Left ventricle myocardium inferior (tissue), 1 donor: ENCODE data around the gene LTBP1. TPM values are rescaled to one million over a fixed set of nuclear protein-coding genes. Genes with fewer than 3 reads are reported as not detected.

Experiments used
- DNase-seq: peaks from one replicate; pipeline ENCODE4 v3.0.0-alpha.2; 2020
- H3K27ac ChIP-seq: fragments of 200-600 bp; replicated peaks from 2 replicates; pipeline ENCODE4 v1.8.0; 2021
- H3K27me3 ChIP-seq: fragments of 200-600 bp; 2 replicates; pipeline ENCODE4 v1.8.0; 2021; ENCODE audit warnings: low read depth
- H3K36me3 ChIP-seq: fragments of 200-600 bp; 2 replicates; pipeline ENCODE4 v1.8.0; 2021
- H3K4me1 ChIP-seq: fragments of 200-600 bp; 2 replicates; pipeline ENCODE4 v1.8.0; 2021
- H3K4me3 ChIP-seq: fragments of 200-600 bp; 2 replicates; pipeline ENCODE4 v1.8.0; 2021; ENCODE audit warnings: mild to moderate bottlenecking, moderate library complexity
- H3K9me3 ChIP-seq: fragments of 200-600 bp; replicated peaks from 2 replicates; pipeline ENCODE4 v1.8.0; 2021
- CTCF ChIP-seq: fragments of 200-600 bp; IDR thresholded peaks from 2 replicates; pipeline ENCODE4 v1.8.0; 2021; ENCODE audit warnings: antibody characterized with exemption, mild to moderate bottlenecking, borderline replicate concordance
- intact Hi-C: fragments of 100-400 bp; cut with micrococcal nuclease; formaldehyde crosslinking; loops from one replicate; pipeline ENCODE4 v1.11.0; 2022
- total RNA-seq: library from RNA; stranded (reverse); fragmentation: NEBNext Ultra II Directional; extraction: Animal tissue kit (Norgen Biotek cat#: 25700); gene quantifications from one replicate; pipeline ENCODE4 v1.2.1, GENCODE V29; 2021
- donor health status: DM: no; HTN: yes; CAD: no; lungs with severe emphysema.

Gene LTBP1
- total RNA-seq, 1 donor from 2014 or later, result 88.9 TPM

GRCh38 chr2:33111002-33111446 is 164.3 kb downstream of the LTBP1 start:
- Histone ChIP-seq H3K4me1 (peaks cover 41% of the 10 kb centered on the region), H3K27me3 (no peaks in the 10 kb centered on the region), H3K9me3 (no peaks in the 10 kb centered on the region), H3K36me3 (peaks cover 7% of the 10 kb centered on the region), H3K4me3 (no peak overlapping the region), H3K27ac (no peak overlapping the region)
- TF ChIP-seq CTCF, result no peak
- intact Hi-C loops, result no loop called here
- no peak for DNase-seq

DNA sequence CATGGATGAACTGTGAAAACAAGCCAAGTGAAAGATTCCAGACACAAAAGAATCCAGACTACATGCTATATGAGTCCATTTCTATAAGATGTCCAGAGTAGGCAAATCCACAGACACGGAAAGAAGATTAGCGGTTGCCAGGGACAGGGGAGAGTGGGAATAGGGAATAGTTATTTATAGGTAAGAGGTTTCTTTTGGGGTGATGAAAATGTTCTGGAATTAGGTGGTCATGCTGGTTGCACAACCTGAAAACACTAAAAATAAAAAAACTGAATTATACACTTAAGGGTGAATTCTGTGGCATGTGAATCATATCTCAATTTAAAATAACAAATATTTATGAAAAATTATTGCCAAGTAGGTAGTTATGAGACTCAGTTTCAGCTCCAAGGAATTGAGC is 168.4 kb downstream of the LTBP1 start:
- DNase-seq, result no peak
- no peak for TF ChIP-seq CTCF
- intact Hi-C loops, result no loop called here
- no peak overlapping the region for H3K27ac ChIP-seq
- H3K36me3 ChIP-seq, result peaks cover 7% of the 10 kb centered on the region
- no peaks in the 10 kb centered on the region for H3K9me3 ChIP-seq
- H3K27me3 ChIP-seq, result no peaks in the 10 kb centered on the region
- H3K4me3 ChIP-seq, result no peak overlapping the region
- peaks cover 11% of the 10 kb centered on the region for H3K4me1 ChIP-seq

DNA sequence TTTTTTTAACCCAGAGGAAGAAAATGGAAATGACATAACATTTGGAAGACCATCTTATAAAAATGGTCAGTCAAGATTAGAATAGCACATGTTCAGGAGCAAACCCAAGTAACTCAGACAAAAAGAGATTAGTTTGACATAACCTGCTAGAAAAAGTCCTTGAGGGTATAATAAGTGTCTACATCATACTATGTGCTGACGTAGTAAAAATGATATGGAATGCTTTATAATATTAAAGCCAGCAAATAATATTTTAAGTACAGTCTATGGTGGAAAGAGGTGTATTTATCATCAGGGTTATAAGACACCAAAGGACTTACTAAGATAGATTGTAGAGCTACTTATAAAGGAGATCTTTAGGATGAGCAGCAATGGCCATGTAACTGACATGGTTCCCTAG is 169.0 kb downstream of the LTBP1 start:
- H3K27me3 ChIP-seq, result no peaks in the 10 kb centered on the region
- no peak overlapping the region for H3K4me3 ChIP-seq
- H3K9me3 ChIP-seq, result no peaks in the 10 kb centered on the region
- peaks cover 7% of the 10 kb centered on the region for H3K4me1 ChIP-seq
- no peak for DNase-seq
- intact Hi-C loops, result no loop called here
- no peak for TF ChIP-seq CTCF
- H3K36me3 ChIP-seq, result peaks cover 7% of the 10 kb centered on the region
- H3K27ac ChIP-seq, result no peak overlapping the region

DNA sequence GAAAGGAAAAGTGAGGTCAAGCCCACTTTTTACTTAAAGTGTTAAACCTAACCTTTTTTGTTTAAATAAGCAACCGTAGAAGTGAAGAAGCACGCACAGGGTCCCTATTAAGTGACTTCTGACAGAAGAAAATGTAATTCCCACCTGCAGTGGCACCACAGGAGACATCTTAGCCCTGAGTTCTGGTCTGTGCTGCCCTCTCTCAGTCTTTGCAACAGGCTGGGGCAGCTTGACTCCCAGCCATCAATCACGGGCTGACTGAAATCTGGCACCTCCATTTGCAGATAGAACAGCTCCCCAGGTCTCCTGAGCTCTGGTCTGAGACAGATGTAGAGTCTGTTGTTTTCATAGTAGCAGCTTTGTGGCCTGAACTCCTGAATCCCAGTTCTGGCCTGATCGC is 170.0 kb downstream of the LTBP1 start:
- intact Hi-C loops, result no loop called here
- H3K4me3 ChIP-seq, result no peak overlapping the region
- no peaks in the 10 kb centered on the region for H3K9me3 ChIP-seq
- no peaks in the 10 kb centered on the region for H3K36me3 ChIP-seq
- H3K4me1 ChIP-seq, result no peaks in the 10 kb centered on the region
- H3K27ac ChIP-seq, result no peak overlapping the region
- no peak for TF ChIP-seq CTCF
- no peaks in the 10 kb centered on the region for H3K27me3 ChIP-seq
- no peak for DNase-seq

DNA sequence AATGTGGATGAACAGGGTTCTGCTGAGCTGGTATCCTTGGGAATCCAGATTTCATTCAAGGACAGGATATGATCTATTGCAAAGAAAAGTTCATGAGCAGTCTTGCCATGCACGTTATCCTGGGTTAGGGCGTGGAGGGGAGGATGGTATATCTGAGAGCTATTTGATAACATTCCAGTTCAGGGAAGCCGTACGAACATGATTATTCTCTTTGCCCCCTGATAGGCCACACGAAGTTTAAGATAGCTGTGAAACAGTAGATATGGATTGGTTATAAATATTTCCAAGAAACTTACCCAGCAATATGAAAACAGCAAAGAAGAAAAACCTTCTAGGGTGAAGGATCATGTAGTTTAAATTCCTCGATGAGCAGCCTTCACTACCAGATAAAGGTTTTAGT is 171.9 kb downstream of the LTBP1 start:
- no peak for DNase-seq
- no peak for TF ChIP-seq CTCF
- intact Hi-C loops, result no loop called here
- H3K27me3 ChIP-seq, result no peaks in the 10 kb centered on the region
- H3K27ac ChIP-seq, result no peak overlapping the region
- peaks cover 9% of the 10 kb centered on the region for H3K4me1 ChIP-seq
- H3K4me3 ChIP-seq, result no peak overlapping the region
- H3K36me3 ChIP-seq, result no peaks in the 10 kb centered on the region
- no peaks in the 10 kb centered on the region for H3K9me3 ChIP-seq

GRCh38 chr2:33121416-33121815 is 174.7 kb downstream of the LTBP1 start:
- Histone ChIP-seq H3K4me3 (no peak overlapping the region), H3K9me3 (no peaks in the 10 kb centered on the region), H3K27me3 (no peaks in the 10 kb centered on the region), H3K4me1 (peaks cover 9% of the 10 kb centered on the region), H3K27ac (no peak overlapping the region), H3K36me3 (no peaks in the 10 kb centered on the region)
- TF ChIP-seq CTCF, result no peak
- no peak for DNase-seq
- intact Hi-C loops, result no loop called here
